ENCODE measurements around the gene JMJD4.

Gene JMJD4

GRCh38 chr1:227768125-227768439 is 33.0 kb upstream of the JMJD4 start:
- no peak for DNase-seq

- no peak for DNase-seq
These were observed 32.5 kb upstream of the JMJD4 start for GRCh38 chr1:227767401-227768124.

GRCh38 chr1:227766653-227767277 is 31.7 kb upstream of the JMJD4 start:
- DNase-seq = no peak

- peak; percentile 79 for DNase-seq
These were observed 31.0 kb upstream of the JMJD4 start for GRCh38 chr1:227766015-227766634.

- no peak for DNase-seq
These were observed 30.3 kb upstream of the JMJD4 start for GRCh38 chr1:227765261-227766014.

GRCh38 chr1:227764019-227764391 is 28.9 kb upstream of the JMJD4 start:
- DNase-seq = no peak

- no peak for DNase-seq
These were observed 28.3 kb upstream of the JMJD4 start for GRCh38 chr1:227763246-227764018.

GRCh38 chr1:227762231-227762911 is 27.3 kb upstream of the JMJD4 start:
- peak; percentile 87 for DNase-seq

GRCh38 chr1:227761621-227762230 is 26.6 kb upstream of the JMJD4 start:
- DNase-seq = no peak

- DNase-seq = no peak
These were observed 25.3 kb upstream of the JMJD4 start for GRCh38 chr1:227760377-227760776.

GRCh38 chr1:227759341-227760300 is 24.5 kb upstream of the JMJD4 start:
- no peak for DNase-seq

GRCh38 chr1:227758366-227758765 is 23.3 kb upstream of the JMJD4 start:
- no peak for DNase-seq

- DNase-seq = no peak
These were observed 22.7 kb upstream of the JMJD4 start for GRCh38 chr1:227757781-227758180.

GRCh38 chr1:227756172-227756959 is 21.3 kb upstream of the JMJD4 start:
- DNase-seq = no peak

GRCh38 chr1:227754958-227755357 is 19.9 kb upstream of the JMJD4 start:
- DNase-seq = no peak

GRCh38 chr1:227753999-227754711 is 19.1 kb upstream of the JMJD4 start:
- no peak for DNase-seq

- DNase-seq = no peak
These were observed 15.0 kb upstream of the JMJD4 start for GRCh38 chr1:227749916-227750710.

- DNase-seq = no peak
These were observed 14.1 kb upstream of the JMJD4 start for GRCh38 chr1:227749225-227749624.

Measured in CD4-positive, alpha-beta T cell treated with Interleukin-10 for 1 hour (primary cell).